Measurements from ENCODE around the gene NSF.
"Not testable (repeated sequence)": the region's sequence is repeated elsewhere in the genome, so short reads cannot be mapped to it uniquely, and the experiment has no call there.

Gene NSF

GRCh38 chr17:46590157-46591146 is at the start of gene NSF:
Gene NSF (plus strand): TSS chr17:46590669. CDS start chr17:46590776, 107 bp downstream.
- DNase-seq (ENCODE audit: low spot score) = not testable (repeated sequence)

DNA sequence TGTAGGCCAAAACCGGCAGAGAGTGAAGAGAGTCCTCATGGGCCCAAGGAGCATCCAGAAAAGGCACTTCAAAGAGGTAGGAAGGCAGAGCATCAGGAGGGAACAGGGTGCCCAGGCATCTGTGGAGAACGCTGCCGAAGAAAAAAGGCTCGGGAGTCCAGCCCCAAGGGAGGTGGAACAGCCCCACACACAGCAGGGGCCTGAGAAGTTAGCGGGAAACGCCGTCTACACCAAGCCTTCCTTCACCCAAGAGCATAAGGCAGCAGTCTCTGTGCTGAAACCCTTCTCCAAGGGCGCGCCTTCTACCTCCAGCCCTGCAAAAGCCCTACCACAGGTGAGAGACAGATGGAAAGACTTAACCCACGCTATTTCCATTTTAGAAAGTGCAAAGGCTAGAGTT is 41.9 kb upstream of the NSF start:
- not testable (repeated sequence) for DNase-seq (ENCODE audit: low spot score)

- not testable (repeated sequence) for DNase-seq (ENCODE audit: low spot score)
Measured at GRCh38 chr17:46559155-46559554, 31.3 kb upstream of the NSF start.

- DNase-seq (ENCODE audit: low spot score) = not testable (repeated sequence)
Measured at GRCh38 chr17:46560048-46560447, 30.4 kb upstream of the NSF start.

DNA sequence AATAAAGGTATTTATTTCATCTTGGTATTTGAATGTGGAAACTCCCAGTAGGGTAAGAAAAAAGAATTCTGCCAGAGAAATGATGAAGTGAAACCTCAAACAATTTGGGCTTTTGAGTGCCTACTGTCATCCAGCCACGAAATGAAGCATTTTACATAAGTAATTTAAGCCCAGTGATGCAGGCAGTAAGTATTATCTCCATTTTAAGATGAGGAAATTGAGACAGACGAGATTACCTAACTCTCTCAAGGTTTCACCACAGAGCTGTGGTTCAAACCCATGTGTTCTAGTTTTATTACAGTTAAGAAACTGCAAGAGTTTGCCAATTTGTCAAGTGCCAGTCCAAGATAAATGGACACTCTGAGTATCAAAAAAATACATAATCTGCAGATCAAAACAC is 24.2 kb upstream of the NSF start:
- DNase-seq (ENCODE audit: low spot score) = not testable (repeated sequence)

DNA sequence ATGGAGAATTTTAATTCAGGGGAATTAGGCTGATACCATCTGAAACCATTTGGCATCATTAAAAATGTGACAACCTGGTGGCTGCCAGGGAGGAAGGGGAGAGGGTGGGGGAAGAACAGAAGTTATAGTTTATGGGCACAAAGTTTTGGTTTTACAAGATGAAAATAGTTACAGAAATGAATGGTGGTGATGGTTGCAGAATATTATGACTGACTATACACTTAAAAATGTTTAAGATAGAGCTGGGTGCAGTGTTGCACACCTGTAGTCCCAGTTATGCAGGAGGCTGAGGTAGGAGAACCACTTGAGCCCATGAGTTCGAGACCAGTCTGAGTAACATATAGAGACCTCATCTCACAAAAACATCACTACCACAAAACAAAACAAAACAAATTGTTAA is 23.5 kb upstream of the NSF start:
- DNase-seq (ENCODE audit: low spot score) = not testable (repeated sequence)

DNA sequence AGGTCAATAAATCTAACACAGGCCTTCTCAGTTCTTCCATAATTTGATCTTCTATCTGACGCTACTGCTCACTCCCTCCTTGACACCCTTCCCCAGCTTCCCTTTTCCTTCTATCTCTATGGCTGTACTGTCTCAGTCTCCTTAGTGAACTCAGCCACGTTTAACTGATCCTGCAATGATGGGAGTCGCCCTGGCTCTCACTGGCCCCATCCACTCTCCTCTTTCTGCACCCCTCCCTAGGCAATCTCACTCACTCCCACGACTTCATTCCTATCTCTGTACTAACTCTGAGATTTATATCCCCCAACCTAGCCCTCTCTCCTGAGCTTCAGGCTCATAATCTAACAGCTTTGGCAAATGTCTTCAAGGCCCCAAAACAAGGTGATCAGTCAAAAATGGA is 18.7 kb upstream of the NSF start:
- DNase-seq (ENCODE audit: low spot score) = not testable (repeated sequence)

DNA sequence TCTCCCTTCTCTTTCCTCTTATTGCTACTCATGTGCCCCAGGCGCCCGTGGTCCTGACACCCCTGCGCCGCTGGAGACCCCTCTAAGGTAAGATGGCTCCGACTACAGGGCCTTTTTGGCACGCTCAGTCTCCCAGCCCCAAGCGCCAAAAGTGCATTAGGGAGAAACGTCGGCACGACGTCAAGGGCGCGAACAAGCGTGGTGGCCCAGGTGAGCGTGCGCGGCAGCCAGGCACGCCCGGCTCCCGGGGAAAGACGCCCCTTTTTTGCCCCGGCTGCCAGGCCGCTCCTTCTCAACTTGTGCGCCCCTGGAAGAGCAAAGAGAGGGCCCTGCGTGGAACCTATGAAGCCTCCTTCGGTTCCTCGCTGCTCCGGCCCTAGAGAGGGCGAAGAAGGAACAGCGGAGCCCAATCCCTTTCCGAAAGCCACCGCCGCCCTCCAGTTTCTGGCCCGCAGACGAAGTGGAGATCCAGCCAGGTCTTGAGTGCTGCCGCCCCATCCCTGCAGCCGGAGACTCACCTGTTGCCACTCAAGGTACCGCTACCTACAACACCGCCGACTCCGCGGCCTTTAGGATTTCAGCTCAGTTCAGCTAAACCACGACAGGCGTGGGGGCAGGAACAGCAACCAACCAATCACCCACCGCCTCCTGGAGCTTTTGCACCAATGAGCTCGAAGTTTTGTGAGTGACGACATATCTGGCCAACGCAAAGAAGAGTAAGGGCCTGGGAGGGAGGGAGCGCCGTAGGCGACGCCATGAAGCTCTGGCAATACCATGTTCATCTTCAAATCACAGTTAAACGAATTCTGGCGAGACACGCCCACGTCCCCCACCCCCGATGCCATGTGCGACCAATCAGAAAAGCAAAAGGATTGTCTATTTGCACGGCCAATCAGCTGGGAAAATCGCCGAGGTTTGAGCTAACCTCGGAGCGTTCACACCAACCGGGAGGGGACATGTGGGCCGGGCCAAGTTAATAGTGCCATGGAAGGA is 11.1 kb upstream of the NSF start, which contains the start of gene ARL17A:
Gene ARL17A (minus strand): TSS at position 609 of the 993 bp plus-strand sequence. CDS start 3,369 bp downstream, outside the sequence.
- not testable (repeated sequence) for DNase-seq (ENCODE audit: low spot score)

- not testable (repeated sequence) for DNase-seq (ENCODE audit: low spot score)
Measured at GRCh38 chr17:46580082-46580481, 10.4 kb upstream of the NSF start.

DNA sequence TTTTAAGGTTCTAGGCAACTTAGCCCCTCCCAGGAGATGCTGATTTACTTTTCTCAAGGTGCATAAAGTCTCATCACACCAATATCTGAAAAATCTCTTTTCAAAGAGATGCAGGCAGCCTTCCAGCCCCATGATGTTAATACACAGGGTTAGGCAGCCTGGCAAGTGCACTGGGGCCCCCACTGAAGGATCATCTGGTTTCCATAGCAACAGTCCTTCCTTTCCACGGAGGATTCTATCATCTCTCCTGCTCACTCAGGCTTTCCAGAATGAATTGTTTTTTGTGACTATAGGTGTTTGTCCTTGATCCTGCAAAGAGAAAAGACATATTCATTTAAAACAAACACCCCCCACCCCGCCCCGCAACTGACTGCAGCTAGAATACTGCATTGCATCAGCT is 5.0 kb upstream of the NSF start:
- not testable (repeated sequence) for DNase-seq (ENCODE audit: low spot score)

GRCh38 chr17:46591332-46591731 is 863 bp downstream of the NSF start:
- not testable (repeated sequence) for DNase-seq (ENCODE audit: low spot score)

- not testable (repeated sequence) for DNase-seq (ENCODE audit: low spot score)
Measured at GRCh38 chr17:46598344-46598931, 8.0 kb downstream of the NSF start.

DNA sequence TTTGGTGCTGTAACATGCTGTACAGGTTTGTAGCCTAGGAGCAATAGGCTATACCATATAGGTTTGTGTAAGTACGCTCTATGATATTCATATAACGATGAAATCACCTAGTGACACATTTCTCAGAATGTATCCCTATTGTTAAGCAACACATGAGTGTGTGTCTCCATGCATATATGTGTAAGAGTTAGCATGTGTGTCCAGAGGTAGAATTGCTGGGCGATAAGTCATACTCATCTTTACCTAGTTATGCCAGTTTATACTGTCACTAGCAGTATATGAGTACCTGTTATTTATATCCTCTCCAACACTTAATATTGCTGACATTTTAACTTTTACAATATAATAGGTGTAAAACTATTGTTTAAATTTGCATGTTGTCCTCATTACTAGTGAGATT is 10.3 kb downstream of the NSF start:
- not testable (repeated sequence) for DNase-seq (ENCODE audit: low spot score)

DNA sequence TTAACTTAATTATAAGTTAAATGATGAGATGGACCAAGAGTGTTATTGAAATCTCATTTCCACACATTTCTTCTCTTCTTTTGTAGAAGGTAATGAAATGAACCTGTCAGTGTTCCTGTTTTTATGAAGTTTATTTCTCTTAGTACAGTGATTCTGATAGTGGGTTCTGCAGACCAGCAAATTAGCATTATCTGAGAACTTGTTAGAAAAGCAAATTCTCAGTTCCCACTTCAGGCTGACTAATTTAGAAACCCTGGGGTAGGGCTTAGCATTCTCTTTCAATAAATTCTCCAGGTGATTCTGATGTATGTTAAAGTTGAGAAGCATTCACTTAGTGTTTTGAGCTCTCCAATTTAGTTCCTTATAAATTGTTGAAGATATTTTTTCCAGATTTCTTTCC is 12.7 kb downstream of the NSF start:
- not testable (repeated sequence) for DNase-seq (ENCODE audit: low spot score)

- not testable (repeated sequence) for DNase-seq (ENCODE audit: low spot score)
Measured at GRCh38 chr17:46611304-46611703, 20.8 kb downstream of the NSF start.

DNA sequence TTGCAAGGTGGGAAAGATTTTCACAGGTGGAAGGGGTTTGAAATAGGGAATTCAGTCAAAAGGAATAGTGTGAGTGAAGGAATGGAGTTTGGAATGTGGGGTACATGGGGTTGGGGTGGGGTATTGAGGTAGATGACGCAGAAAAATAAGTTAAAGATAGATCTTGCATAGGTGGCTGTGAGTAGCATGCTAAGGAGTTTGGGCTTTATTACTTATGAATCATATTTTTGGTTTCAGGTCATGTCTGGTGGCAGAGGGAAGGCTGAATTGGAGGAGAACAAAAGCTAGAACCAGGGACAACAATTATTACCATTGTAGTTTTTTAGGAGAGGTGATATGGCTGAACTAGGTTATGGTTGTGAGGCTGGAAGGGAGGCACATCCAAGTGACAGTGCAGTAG is 23.4 kb downstream of the NSF start:
- DNase-seq (ENCODE audit: low spot score) = not testable (repeated sequence)

- DNase-seq (ENCODE audit: low spot score) = not testable (repeated sequence)
Measured at GRCh38 chr17:46617121-46617520, 26.7 kb downstream of the NSF start.

DNA sequence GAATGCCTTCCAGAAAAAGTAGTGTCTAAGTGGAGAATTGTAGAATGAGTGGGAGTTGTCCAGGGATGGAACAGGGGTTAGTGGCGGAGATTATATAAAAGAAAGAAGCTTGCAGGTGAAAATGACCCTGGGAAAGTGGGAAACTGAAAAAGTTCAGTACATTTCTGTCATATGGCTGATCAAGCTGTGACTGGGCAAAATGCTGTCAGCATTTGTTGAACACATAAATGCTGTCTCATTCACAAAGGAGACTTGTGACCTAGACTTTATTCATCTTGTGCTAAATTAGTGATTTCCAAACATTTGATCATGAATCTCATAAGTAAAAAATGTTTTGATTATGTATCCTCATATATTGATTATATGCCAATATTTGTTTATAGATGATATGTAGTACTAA is 28.5 kb downstream of the NSF start:
- not testable (repeated sequence) for DNase-seq (ENCODE audit: low spot score)

- not testable (repeated sequence) for DNase-seq (ENCODE audit: low spot score)
Measured at GRCh38 chr17:46623790-46624189, 33.3 kb downstream of the NSF start.

DNA sequence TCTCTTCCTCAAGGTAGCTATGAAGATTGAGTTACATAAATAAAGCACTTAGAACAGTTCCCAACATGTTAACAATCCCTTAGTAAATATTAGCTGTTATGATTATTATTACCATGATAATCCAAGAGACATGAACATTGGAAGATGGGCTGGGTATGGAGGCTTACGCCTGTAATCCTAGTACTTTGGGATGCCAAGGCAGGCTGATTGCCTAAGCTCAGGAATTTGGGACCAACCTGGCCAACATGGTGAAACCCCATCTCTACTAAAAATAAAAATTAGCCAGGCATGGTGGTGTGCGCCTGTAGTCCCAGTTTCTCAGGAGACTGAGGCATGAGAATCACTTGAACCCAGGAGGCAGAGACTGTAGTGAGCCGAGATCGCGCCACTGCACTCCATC is 34.3 kb downstream of the NSF start:
- not testable (repeated sequence) for DNase-seq (ENCODE audit: low spot score)

GRCh38 chr17:46627452-46627851 is 37.0 kb downstream of the NSF start:
- DNase-seq (ENCODE audit: low spot score) = not testable (repeated sequence)
